Progenitor cell of endocrine pancreas (in vitro differentiated cells): ENCODE data around the gene NOL4L. TPM values are rescaled to one million over a fixed set of nuclear protein-coding genes. Genes with fewer than 3 reads are reported as not detected.
A peak's percentile ranks its signal among the peaks of the same experiment; 100 is the strongest.

Experiments used
- DNase-seq: peaks from one replicate; pipeline ENCODE4 v3.0.0; 2021; ENCODE audit warnings: low spot score; ENCODE audit not compliant: unreplicated experiment
- H3K27ac Mint-ChIP-seq: 2 replicates; pipeline ENCODE4 v1.8.0; 2021; ENCODE audit warnings: mild to moderate bottlenecking, moderate library complexity, mixed read lengths
- H3K27me3 Mint-ChIP-seq: 2 replicates; pipeline ENCODE4 v1.8.0; 2021; ENCODE audit warnings: mixed read lengths
- H3K36me3 Mint-ChIP-seq: 2 replicates; pipeline ENCODE4 v1.8.0; 2022; ENCODE audit warnings: mixed read lengths; ENCODE audit not compliant: insufficient read depth
- H3K4me1 Mint-ChIP-seq: 2 replicates; pipeline ENCODE4 v1.8.0; 2021; ENCODE audit warnings: low read depth, mixed read lengths
- H3K4me3 Mint-ChIP-seq: 2 replicates; pipeline ENCODE4 v1.8.0; 2021; ENCODE audit warnings: low read depth, mild to moderate bottlenecking, moderate library complexity, mixed read lengths
- H3K9me3 Mint-ChIP-seq: 2 replicates; pipeline ENCODE4 v1.8.0; 2021; ENCODE audit warnings: low read depth, mixed read lengths
- CTCF ChIP-seq: fragments of 200-600 bp; sonication (generic); IDR thresholded peaks from one replicate; pipeline ENCODE4 v1.5.0; 2021; ENCODE audit warnings: antibody characterized with exemption, mild to moderate bottlenecking; ENCODE audit not compliant: unreplicated experiment
- long read RNA-seq: library from polyadenylated mRNA; unstranded; transcript quantifications from one replicate; pipeline ENCODE4 v2.0.0, GENCODE V29; 2020
- total RNA-seq: library from RNA; stranded (reverse); gene quantifications from 2 replicates; pipeline ENCODE4 v1.2.1, GENCODE V29; 2021

Gene NOL4L
- total RNA-seq, result 89.7 and 90.4 TPM in 2 replicates
- long read RNA-seq, full-length matches to known transcripts, result 3 of 76 reads
- long read RNA-seq, partial matches to known transcripts, result 1 of 76 reads
- long read RNA-seq, other reads (novel, unspliced or antisense), result 72 of 76 reads

GRCh38 chr20:32585011-32585585 lies at the start of gene NOL4L:
Gene NOL4L (minus strand): TSS chr20:32585333. CDS start chr20:32584890, 443 bp downstream.
- Mint-ChIP-seq H3K4me3 (peak within 1 kb of the TSS; percentile 75), H3K4me1 (peaks cover 18% of the 10 kb centered on the region), H3K27me3 (peaks cover 38% of the 10 kb centered on the region), H3K27ac (peak within 1 kb of the TSS; percentile 87), H3K36me3 (no peaks in the 10 kb centered on the region), H3K9me3 (no peaks in the 10 kb centered on the region)
- no peak for TF ChIP-seq CTCF
- peak; percentile 39 for DNase-seq

- TF ChIP-seq CTCF, result no peak
- peaks cover 3% of the 10 kb centered on the region for H3K4me1 Mint-ChIP-seq
- H3K36me3 Mint-ChIP-seq, result no peaks in the 10 kb centered on the region
- no peak for DNase-seq
- H3K4me3 Mint-ChIP-seq, result no peak overlapping the region
- no peaks in the 10 kb centered on the region for H3K9me3 Mint-ChIP-seq
- H3K27me3 Mint-ChIP-seq, result peaks cover 52% of the 10 kb centered on the region
- H3K27ac Mint-ChIP-seq, result no peak overlapping the region
Observed at GRCh38 chr20:32634041-32634805, 49.1 kb upstream of the NOL4L start.

- no peaks in the 10 kb centered on the region for H3K36me3 Mint-ChIP-seq
- no peak overlapping the region for H3K4me3 Mint-ChIP-seq
- H3K27ac Mint-ChIP-seq, result no peak overlapping the region
- no peaks in the 10 kb centered on the region for H3K9me3 Mint-ChIP-seq
- peaks cover 8% of the 10 kb centered on the region for H3K4me1 Mint-ChIP-seq
- DNase-seq, result no peak
- H3K27me3 Mint-ChIP-seq, result peaks cover 49% of the 10 kb centered on the region
- TF ChIP-seq CTCF, result no peak
Observed at GRCh38 chr20:32632461-32633354, 47.6 kb upstream of the NOL4L start.

- Mint-ChIP-seq H3K27me3 (peaks cover 49% of the 10 kb centered on the region), H3K4me3 (no peak overlapping the region), H3K4me1 (peaks cover 12% of the 10 kb centered on the region), H3K27ac (no peak overlapping the region), H3K9me3 (no peaks in the 10 kb centered on the region), H3K36me3 (no peaks in the 10 kb centered on the region)
- TF ChIP-seq CTCF, result no peak
- DNase-seq, result no peak
Observed at GRCh38 chr20:32631933-32632460, 46.9 kb upstream of the NOL4L start.

GRCh38 chr20:32629813-32630212 lies 44.7 kb upstream of the NOL4L start:
- Mint-ChIP-seq H3K36me3 (no peaks in the 10 kb centered on the region), H3K4me3 (no peak overlapping the region), H3K4me1 (peaks cover 12% of the 10 kb centered on the region), H3K27ac (no peak overlapping the region), H3K9me3 (no peaks in the 10 kb centered on the region), H3K27me3 (peaks cover 42% of the 10 kb centered on the region)
- DNase-seq, result no peak
- no peak for TF ChIP-seq CTCF
